SK-N-SH (cell line): ENCODE measurements around the gene NDUFC2. TPM values are rescaled to one million over a fixed set of nuclear protein-coding genes. Genes with fewer than 3 reads are reported as not detected.
A peak's percentile ranks its signal among the peaks of the same experiment; 100 is the strongest.

Source experiments
- CTCF ChIA-PET: fragments of 300-600, 350-600 bp; formaldehyde crosslinking; extraction: SDS; loops from one replicate; lab custom pipeline; 2021; lab: Yijun Ruan, JAX
- POLR2A ChIA-PET: fragments of 350-600 bp; sonication (Branson Sonifier 250); formaldehyde crosslinking; extraction: SDS; loops from one replicate; lab custom pipeline; 2020; ENCODE audit warnings: antibody characterized with exemption, inconsistent platforms; lab: Yijun Ruan, JAX
- DNase-seq: peaks from one replicate; pipeline ENCODE4 v3.0.0; 2012
- H2AFZ ChIP-seq: fragments of 200-600 bp; sonication (generic); 2 replicates; pipeline ENCODE4 v1.8.1; 2016; ENCODE audit warnings: antibody characterized with exemption, mild to moderate bottlenecking, low read depth
- H3F3A ChIP-seq: fragments of 200-600 bp; sonication (generic); replicated peaks from 2 replicates; pipeline ENCODE3; 2016; ENCODE audit warnings: antibody characterized with exemption, mild to moderate bottlenecking; ENCODE audit not compliant: insufficient read depth
- H3K27ac ChIP-seq, 2 experiments: fragments of 200-500 bp in 1 of 2; fragments of 200-600 bp in 1 of 2; sonication (Bioruptor generic) in 1 of 2; sonication (generic), shearing (Covaris generic) in 1 of 2; 2 replicates each; pipeline versions ENCODE4 v1.5.1 to v1.6.1; 2014 to 2016; ENCODE audit warnings: low read depth in 2 of 2, inconsistent platforms in 1 of 2, low read length in 1 of 2, mild to moderate bottlenecking in 1 of 2, mixed read lengths in 1 of 2
- H3K27me3 ChIP-seq: fragments of 200-600 bp; sonication (generic), shearing (Covaris generic); 2 replicates; pipeline ENCODE4 v1.6.1; 2016; ENCODE audit warnings: mixed run types; ENCODE audit not compliant: insufficient read depth
- H3K36me3 ChIP-seq, 2 experiments: fragments of 200-500 bp in 1 of 2; fragments of 200-600 bp in 1 of 2; sonication (Bioruptor generic) in 1 of 2; sonication (generic) in 1 of 2; replicated peaks in 1 of 2; 2 replicates each; pipeline versions ENCODE3 to v1.5.1; 2014 to 2016; ENCODE audit warnings: low read length in 1 of 2, mild to moderate bottlenecking in 1 of 2; ENCODE audit not compliant: insufficient read depth in 2 of 2, control insufficient read depth in 1 of 2
- H3K4me1 ChIP-seq, 2 experiments: fragments of 200-500 bp in 1 of 2; fragments of 200-600 bp in 1 of 2; sonication (Bioruptor generic) in 1 of 2; sonication (generic), shearing (Covaris generic) in 1 of 2; 2 replicates each; pipeline versions ENCODE4 v1.5.1 to v1.6.1; 2014 to 2016; ENCODE audit warnings: low read depth in 1 of 2, low read length in 1 of 2, mixed run types in 1 of 2; ENCODE audit not compliant: insufficient read depth in 2 of 2, control insufficient read depth in 1 of 2
- H3K4me2 ChIP-seq: fragments of 200-600 bp; sonication (generic), shearing (Covaris generic); 2 replicates; pipeline ENCODE4 v1.6.1; 2017; ENCODE audit warnings: mixed run types
- H3K4me3 ChIP-seq, 2 experiments: fragments of 200-500 bp in 1 of 2; fragments of 200-600 bp in 1 of 2; sonication (Bioruptor generic) in 1 of 2; sonication (generic), shearing (Covaris generic) in 1 of 2; 2 replicates each; pipeline versions ENCODE4 v1.5.1 to v1.8.1; 2014 to 2016; ENCODE audit warnings: low read depth in 2 of 2, inconsistent platforms in 1 of 2, low read length in 1 of 2, mild to moderate bottlenecking in 1 of 2, mixed read lengths in 1 of 2, moderate library complexity in 1 of 2
- H3K79me2 ChIP-seq: fragments of 200-600 bp; sonication (generic); 2 replicates; pipeline ENCODE4 v1.8.1; 2017; ENCODE audit warnings: mild to moderate bottlenecking; ENCODE audit not compliant: insufficient read depth
- H3K9ac ChIP-seq: fragments of 200-600 bp; sonication (generic); 2 replicates; pipeline ENCODE4 v1.6.1; 2017; ENCODE audit warnings: mixed run types
- H3K9me2 ChIP-seq: fragments of 200-600 bp; sonication (generic); 2 replicates; pipeline ENCODE4 v1.6.1; 2017; ENCODE audit warnings: mixed run types
- H3K9me3 ChIP-seq: fragments of 200-600 bp; sonication (generic); 2 replicates; pipeline ENCODE4 v1.6.1; 2017; ENCODE audit warnings: mixed run types, mild to moderate bottlenecking, moderate library complexity
- H4K20me1 ChIP-seq: fragments of 200-600 bp; sonication (generic); 2 replicates; pipeline ENCODE4 v1.6.1; 2017; ENCODE audit warnings: mild to moderate bottlenecking, mixed run types; ENCODE audit not compliant: insufficient read depth
- FOSL2 ChIP-seq: IDR thresholded peaks from 2 replicates; pipeline ENCODE4 v1.4.0; 2012; ENCODE audit warnings: low read depth, mild to moderate bottlenecking, moderate library complexity, borderline replicate concordance
- FOXJ3 ChIP-seq: sonication (generic); formaldehyde crosslinking; IDR thresholded peaks from 2 replicates; pipeline ENCODE4 v1.5.1; 2020; ENCODE audit warnings: mild to moderate bottlenecking, missing genetic modification reagents
- FOXM1 ChIP-seq: IDR thresholded peaks from 2 replicates; pipeline ENCODE4 v1.4.0; 2012; ENCODE audit warnings: low read depth, mild to moderate bottlenecking
- IRF3 ChIP-seq: fragments of 150-350 bp; IDR thresholded peaks from 2 replicates; pipeline ENCODE4 v1.6.1; 2016; ENCODE audit warnings: mild to moderate bottlenecking, low read depth, low read length
- RCOR1 ChIP-seq: fragments of 150-350 bp; IDR thresholded peaks from 2 replicates; pipeline ENCODE4 v1.6.1; 2017; ENCODE audit warnings: antibody characterized with exemption, low read length
- REST ChIP-seq: IDR thresholded peaks from 2 replicates; pipeline ENCODE4 v1.6.1; 2012; ENCODE audit warnings: mild to moderate bottlenecking, low read depth, low read length, moderate library complexity
- SIN3A ChIP-seq: IDR thresholded peaks from 2 replicates; pipeline ENCODE4 v1.6.1; 2012; ENCODE audit warnings: low read depth, mild to moderate bottlenecking, low read length, moderate library complexity, borderline replicate concordance
- USF1 ChIP-seq: IDR thresholded peaks from 2 replicates; pipeline ENCODE4 v1.4.0; 2012; ENCODE audit warnings: low read depth, borderline replicate concordance
- USF2 ChIP-seq: fragments of 150-350 bp; IDR thresholded peaks from 2 replicates; pipeline ENCODE4 v1.6.1; 2017; ENCODE audit warnings: antibody characterized with exemption, low read length, low read depth, borderline replicate concordance
- YY1 ChIP-seq: IDR thresholded peaks from 2 replicates; pipeline ENCODE4 v1.4.0; 2012; ENCODE audit warnings: low read depth, mild to moderate bottlenecking
- ZBTB33 ChIP-seq: IDR thresholded peaks from 2 replicates; pipeline ENCODE4 v1.4.0; 2012; ENCODE audit warnings: low read depth, borderline replicate concordance
- WGBS: methylation state at CpG from one replicate; pipeline ENCODE4 v1.1.6; 2017; ENCODE audit warnings: low lambda C conversion rate; 5-methylcytosine and 5-hydroxymethylcytosine counted together
- polyA plus RNA-seq, 3 experiments: library from polyadenylated mRNA; depleted of rRNA; stranded (reverse); fragments of >200 nt; gene quantifications; 2 replicates each; pipeline ENCODE4 v1.2.3, GENCODE V29; 2012
- TF ChIP-seq, protein P1 (sequence below): IDR thresholded peaks from 2 replicates; pipeline ENCODE4; 2012

Gene NDUFC2
- polyA plus RNA-seq, 1 of the 3 experiments (the other 2 are of a cell fraction), result 235 TPM

- TF ChIP-seq REST (0 out of 2 replicates have a peak, but pooled peaks have one; percentile 32), YY1 (no peak), RCOR1 (peak; percentile 62), IRF3 (no peak), USF2 (no peak)
- TF ChIP-seq, protein P1, sequence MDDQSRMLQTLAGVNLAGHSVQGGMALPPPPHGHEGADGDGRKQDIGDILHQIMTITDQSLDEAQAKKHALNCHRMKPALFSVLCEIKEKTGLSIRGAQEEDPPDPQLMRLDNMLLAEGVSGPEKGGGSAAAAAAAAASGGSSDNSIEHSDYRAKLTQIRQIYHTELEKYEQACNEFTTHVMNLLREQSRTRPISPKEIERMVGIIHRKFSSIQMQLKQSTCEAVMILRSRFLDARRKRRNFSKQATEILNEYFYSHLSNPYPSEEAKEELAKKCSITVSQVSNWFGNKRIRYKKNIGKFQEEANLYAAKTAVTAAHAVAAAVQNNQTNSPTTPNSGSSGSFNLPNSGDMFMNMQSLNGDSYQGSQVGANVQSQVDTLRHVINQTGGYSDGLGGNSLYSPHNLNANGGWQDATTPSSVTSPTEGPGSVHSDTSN, result peak; percentile 72
These were observed 33.7 kb downstream of the NDUFC2 start (continued) for GRCh38 chr11:78045851-78046485.

GRCh38 chr11:78044706-78045105 is 35.0 kb downstream of the NDUFC2 start:
- no peak overlapping the region for H3K4me3 ChIP-seq
- no peak overlapping the region for H3K4me2 ChIP-seq
- no peaks in the 10 kb centered on the region for H4K20me1 ChIP-seq
- H3K36me3 ChIP-seq, result no peaks in the 10 kb centered on the region
- no peaks in the 10 kb centered on the region for H3K9me2 ChIP-seq
- TF ChIP-seq SIN3A, result no peak
- no peak for TF ChIP-seq FOXM1
- no peak for TF ChIP-seq USF1
- no peak for TF ChIP-seq ZBTB33
- TF ChIP-seq REST, result no peak
- TF ChIP-seq FOSL2, result no peak
- TF ChIP-seq FOXJ3 (CRISPR knock-in tag), result no peak
- H3K79me2 ChIP-seq, result peaks cover 9% of the 10 kb centered on the region; the same call in 1 of the 2 replicates
- no peak overlapping the region for H3K27ac ChIP-seq
- no peaks in the 10 kb centered on the region for H3K9me3 ChIP-seq
- no peak overlapping the region for H3K9ac ChIP-seq
- peaks cover 19% of the 10 kb centered on the region for H3F3A ChIP-seq
- H3K27me3 ChIP-seq, result no peaks in the 10 kb centered on the region
- peaks cover 22 to 24% of the 10 kb centered on the region in 2 experiments; a peak in 3 of 4 replicates for H3K4me1 ChIP-seq
- DNase-seq, result no peak
- WGBS, result 86% methylated on average over 5 of the region's 5 CpGs
- CTCF ChIA-PET, result interaction anchor here (1.1 to 3.3 kb wide), 9 partner anchors 8 to 520 kb away, joined by 3 to 28 read pairs (median 7); partner anchors contain the start of gene INTS4
- POLR2A ChIA-PET, result interaction anchor here (1.8 to 1.9 kb wide), 2 partner anchors 14 to 50 kb away, joined by 6 to 7 read pairs; partner anchors contain the start of gene INTS4
- H2AFZ ChIP-seq, result no peak overlapping the region
